COR-L47 (cell line): Measurements from ENCODE around the gene PLEKHB2.
"Not testable (repeated sequence)": the region's sequence is repeated elsewhere in the genome, so short reads cannot be mapped to it uniquely, and the experiment has no call there.

Experiments
- DNase-seq: peaks from one replicate; lab custom pipeline; 2025; lab: John Stamatoyannopoulos, UW

Gene PLEKHB2

GRCh38 chr2:131093696-131094462 is 11.3 kb upstream of the PLEKHB2 start:
- DNase-seq, result peak; percentile 72

- DNase-seq, result peak; percentile 11
Measured at GRCh38 chr2:131094463-131095281, 10.5 kb upstream of the PLEKHB2 start.

- no peak for DNase-seq
Measured at GRCh38 chr2:131103165-131103564, 2.0 kb upstream of the PLEKHB2 start.

GRCh38 chr2:131104487-131105155 is 515 bp upstream of the PLEKHB2 start:
- peak; percentile 80 for DNase-seq

GRCh38 chr2:131105950-131106801 is 1.0 kb downstream of the PLEKHB2 start:
- DNase-seq, result peak; percentile 31

- no peak for DNase-seq
Measured at GRCh38 chr2:131112529-131112928, 7.4 kb downstream of the PLEKHB2 start.

GRCh38 chr2:131113566-131114227 is 8.6 kb downstream of the PLEKHB2 start:
- no peak for DNase-seq

GRCh38 chr2:131114950-131115349 is 9.8 kb downstream of the PLEKHB2 start:
- not testable (repeated sequence) for DNase-seq

- DNase-seq, result no peak
Measured at GRCh38 chr2:131115752-131116151, 10.6 kb downstream of the PLEKHB2 start.

- DNase-seq, result no peak
Measured at GRCh38 chr2:131120815-131121317, 15.7 kb downstream of the PLEKHB2 start.

- DNase-seq, result no peak
Measured at GRCh38 chr2:131121464-131121863, 16.3 kb downstream of the PLEKHB2 start.

- DNase-seq, result no peak
Measured at GRCh38 chr2:131122496-131122895, 17.4 kb downstream of the PLEKHB2 start.

GRCh38 chr2:131123192-131123591 is 18.1 kb downstream of the PLEKHB2 start:
- DNase-seq, result no peak

- peak; percentile 91 for DNase-seq
Measured at GRCh38 chr2:131125195-131125757, 20.1 kb downstream of the PLEKHB2 start.

GRCh38 chr2:131126436-131126835 is 21.3 kb downstream of the PLEKHB2 start:
- DNase-seq, result no peak

- DNase-seq, result no peak
Measured at GRCh38 chr2:131127076-131127475, 21.9 kb downstream of the PLEKHB2 start.

GRCh38 chr2:131127981-131128380 is 22.8 kb downstream of the PLEKHB2 start:
- DNase-seq, result no peak

GRCh38 chr2:131130298-131130596 is 25.1 kb downstream of the PLEKHB2 start:
- no peak for DNase-seq

- no peak for DNase-seq
Measured at GRCh38 chr2:131132729-131133128, 27.6 kb downstream of the PLEKHB2 start.

- DNase-seq, result no peak
Measured at GRCh38 chr2:131140581-131140980, 35.4 kb downstream of the PLEKHB2 start.

- DNase-seq, result no peak
Measured at GRCh38 chr2:131142849-131143248, 37.7 kb downstream of the PLEKHB2 start.
